Keratinocyte (primary cell): ENCODE data around the gene REV3L. TPM values are rescaled to one million over a fixed set of nuclear protein-coding genes. Genes with fewer than 3 reads are reported as not detected.

Experiments used
- DNase-seq: peaks from one replicate; pipeline ENCODE4 v3.0.0-alpha.2; 2011; ENCODE audit warnings: low read depth, missing footprints, low spot score
- FAIRE-seq: peaks from 2 replicates; lab custom pipeline; 2011; peaks lifted over from hg19 to GRCh38; lab: Jason Lieb, UNC
- H2AFZ ChIP-seq: 2 replicates; pipeline ENCODE4 v1.6.0; 2012; ENCODE audit warnings: low read length, control low read depth, inconsistent platforms; ENCODE audit not compliant: control insufficient read depth
- H3K27ac ChIP-seq: 2 replicates; pipeline ENCODE4 v1.5.1; 2011; ENCODE audit warnings: low read length; ENCODE audit not compliant: control insufficient read depth, insufficient read depth
- H3K27me3 ChIP-seq: 3 replicates; pipeline ENCODE4 v1.6.0; 2011; ENCODE audit warnings: low read length; ENCODE audit not compliant: control insufficient read depth, insufficient read depth; ENCODE audit errors: extremely low read depth
- H3K36me3 ChIP-seq, 2 experiments: 2 replicates in 1 of 2; 3 replicates in 1 of 2; pipeline ENCODE4 v1.5.1; 2011; ENCODE audit warnings: low read length in 2 of 2, mild to moderate bottlenecking in 1 of 2; ENCODE audit not compliant: control insufficient read depth in 2 of 2, insufficient read depth in 2 of 2; ENCODE audit errors: extremely low read depth in 1 of 2
- H3K4me1 ChIP-seq: 3 replicates; pipeline ENCODE4 v1.5.1; 2011; ENCODE audit warnings: low read length; ENCODE audit not compliant: control insufficient read depth, insufficient read depth; ENCODE audit errors: extremely low read depth
- H3K4me2 ChIP-seq: 3 replicates; pipeline ENCODE4 v1.6.0; 2011; ENCODE audit warnings: low read depth, low read length; ENCODE audit not compliant: control insufficient read depth, insufficient read depth; ENCODE audit errors: extremely low read depth
- H3K4me3 ChIP-seq, 3 experiments: fragments of 200-600 bp in 1 of 3; sonication (generic) in 1 of 3; 2 replicates in 2 of 3; 3 replicates in 1 of 3; pipeline ENCODE4 v1.5.1; 2011 to 2016; ENCODE audit warnings: low read length in 3 of 3, mild to moderate bottlenecking in 3 of 3, control low read depth in 2 of 3, inconsistent platforms in 1 of 3, low read depth in 1 of 3, mixed read lengths in 1 of 3, mixed run types in 1 of 3, moderate library complexity in 1 of 3; ENCODE audit not compliant: control insufficient read depth in 2 of 3, insufficient read depth in 2 of 3; ENCODE audit errors: extremely low read depth in 1 of 3
- H3K79me2 ChIP-seq: 2 replicates; pipeline ENCODE4 v1.6.0; 2012; ENCODE audit warnings: low read length; ENCODE audit not compliant: control insufficient read depth, insufficient read depth
- H3K9ac ChIP-seq: 3 replicates; pipeline ENCODE4 v1.6.0; 2011; ENCODE audit warnings: low read length; ENCODE audit not compliant: control insufficient read depth, insufficient read depth; ENCODE audit errors: extremely low read depth
- H3K9me1 ChIP-seq: 3 replicates; pipeline ENCODE4 v1.6.0; 2011; ENCODE audit warnings: low read length; ENCODE audit not compliant: control insufficient read depth, insufficient read depth; ENCODE audit errors: extremely low read depth
- H3K9me3 ChIP-seq: 2 replicates; pipeline ENCODE4 v1.5.1; 2012; ENCODE audit warnings: low read depth, low read length; ENCODE audit not compliant: control insufficient read depth
- H4K20me1 ChIP-seq: 3 replicates; pipeline ENCODE4 v1.6.0; 2011; ENCODE audit warnings: low read length; ENCODE audit not compliant: control insufficient read depth, insufficient read depth; ENCODE audit errors: extremely low read depth
- CTCF ChIP-seq, 3 experiments: IDR thresholded peaks in 1 of 3; conservative IDR thresholded peaks in 1 of 3; optimal IDR thresholded peaks in 1 of 3; 2 replicates in 2 of 3; 3 replicates in 1 of 3; pipeline versions ENCODE3 to v1.5.1; 2011; ENCODE audit warnings: low read length in 3 of 3, mild to moderate bottlenecking in 3 of 3, moderate library complexity in 2 of 3, control low read depth in 1 of 3, inconsistent platforms in 1 of 3; ENCODE audit not compliant: insufficient read depth in 2 of 3; ENCODE audit errors: extremely low read depth in 1 of 3
- EZH2 ChIP-seq: IDR thresholded peaks from one replicate; pipeline ENCODE4 v1.6.1; 2012; ENCODE audit warnings: inconsistent platforms, mild to moderate bottlenecking, low read length, moderate library complexity
- dilution Hi-C: fragments of 300-500 bp; cut with MboI; formaldehyde crosslinking; loops from one replicate; pipeline ENCODE4 v1.7.0; 2020; ENCODE audit warnings: low sequenced_read_pairs; ENCODE audit not compliant: extremely low pct_ligation_motif_present
- polyA plus RNA-seq, 5 experiments: library from polyadenylated mRNA; depleted of rRNA in 3 of 5; stranded (reverse) in 3 of 5; stranded (forward) in 1 of 5; unstranded in 1 of 5; fragments of >200 nt; gene quantifications; 1 replicate in 1 of 5; 2 replicates in 3 of 5; 3 replicates in 1 of 5; pipeline versions ENCODE4 v1.2.1 to v1.2.3, GENCODE V29; 2011 to 2012; ENCODE audit warnings: missing spikeins in 2 of 5, low read depth in 1 of 5, low replicate concordance in 1 of 5

Gene REV3L
- polyA plus RNA-seq, 1 donor (not counting 4 experiments of a cell fraction or from before 2014, with no cell fraction given): 9.5 TPM

GRCh38 chr6:111379302-111379701 is 103.7 kb downstream of the REV3L start:
- Histone ChIP-seq H3K9me3 (no peaks in the 10 kb centered on the region), H2AFZ (no peak overlapping the region), H3K4me1 (no peaks in the 10 kb centered on the region), H3K27me3 (no peaks in the 10 kb centered on the region), H3K36me3 (peaks cover 3 to 7% of the 10 kb centered on the region in 2 experiments), H3K79me2 (no peaks in the 10 kb centered on the region), H3K9me1 (no peaks in the 10 kb centered on the region), H3K4me3 (no peak overlapping the region), H3K9ac (no peak overlapping the region), H4K20me1 (no peaks in the 10 kb centered on the region), H3K4me2 (no peak overlapping the region), H3K27ac (no peak overlapping the region)
- DNase-seq (no peak), FAIRE-seq (no peak)
- TF ChIP-seq CTCF (optimal IDR thresholded peaks at IDR 0.05 in 1 of 3, IDR thresholded peaks at IDR 0.05 in 1 of 3, conservative IDR thresholded peaks at IDR 0.05 in 1 of 3; ENCODE audit: extremely low read depth in 1 of 3, insufficient read depth in 2 of 3, low read length in 3 of 3): no peak
- no peak for TF ChIP-seq EZH2
- dilution Hi-C loops: no loop called here

- Histone ChIP-seq H3K36me3 (peaks cover 5 to 6% of the 10 kb centered on the region in 2 experiments), H3K9ac (no peak overlapping the region), H3K4me1 (no peaks in the 10 kb centered on the region), H2AFZ (no peak overlapping the region), H3K4me3 (no peak overlapping the region), H3K79me2 (no peaks in the 10 kb centered on the region), H4K20me1 (no peaks in the 10 kb centered on the region), H3K27ac (no peak overlapping the region), H3K4me2 (no peak overlapping the region), H3K27me3 (no peaks in the 10 kb centered on the region), H3K9me1 (no peaks in the 10 kb centered on the region), H3K9me3 (no peaks in the 10 kb centered on the region)
- FAIRE-seq (no peak), DNase-seq (no peak)
- dilution Hi-C loops: no loop called here
- TF ChIP-seq EZH2 (no peak), CTCF (optimal IDR thresholded peaks at IDR 0.05 in 1 of 3, IDR thresholded peaks at IDR 0.05 in 1 of 3, conservative IDR thresholded peaks at IDR 0.05 in 1 of 3; ENCODE audit: extremely low read depth in 1 of 3, insufficient read depth in 2 of 3, low read length in 3 of 3) (no peak)
Measured at GRCh38 chr6:111377558-111378120, 105.4 kb downstream of the REV3L start.
